ENCODE results near the gene ARHGAP28.

- TF ChIP-seq CTCF (IDR thresholded peaks at IDR 0.05), result no peak
- TF ChIP-seq ZFX (IDR thresholded peaks at IDR 0.05; ENCODE audit: borderline replicate concordance), result no peak
Measured at GRCh38 chr18:6941996-6942395, 212.5 kb downstream of the ARHGAP28 start.

Data from 22Rv1 (cell line).